Kidney tubule cell (primary cell): ENCODE results near the gene CLIC6.
"Not testable (repeated sequence)": the region's sequence is repeated elsewhere in the genome, so short reads cannot be mapped to it uniquely, and the experiment has no call there.

ENCODE experiments used
- DNase-seq: peaks from one replicate; pipeline ENCODE4 v3.0.0-alpha.2; 2018; ENCODE audit warnings: low spot score

CLIC6 gene

DNA sequence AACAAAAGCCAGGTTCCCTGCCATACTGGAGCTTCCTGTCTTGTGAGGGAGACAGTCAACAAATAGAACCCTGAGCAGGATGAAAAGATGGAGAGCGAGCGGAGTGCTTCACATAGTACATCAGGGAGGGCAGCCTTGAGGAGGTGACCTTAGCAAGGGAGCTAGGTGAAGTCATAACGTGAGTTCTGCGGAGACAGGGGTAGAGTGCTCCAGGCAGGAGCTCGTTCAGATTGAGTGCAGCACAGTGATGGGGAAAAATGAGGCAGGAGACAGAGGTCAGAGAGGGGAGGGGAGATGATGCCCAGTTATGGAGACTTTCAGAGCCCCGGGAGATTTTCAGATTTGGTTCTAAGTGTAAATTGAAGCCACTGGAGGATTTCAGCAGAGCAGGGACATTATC lies 15.3 kb upstream of the CLIC6 start:
- no peak for DNase-seq

DNA sequence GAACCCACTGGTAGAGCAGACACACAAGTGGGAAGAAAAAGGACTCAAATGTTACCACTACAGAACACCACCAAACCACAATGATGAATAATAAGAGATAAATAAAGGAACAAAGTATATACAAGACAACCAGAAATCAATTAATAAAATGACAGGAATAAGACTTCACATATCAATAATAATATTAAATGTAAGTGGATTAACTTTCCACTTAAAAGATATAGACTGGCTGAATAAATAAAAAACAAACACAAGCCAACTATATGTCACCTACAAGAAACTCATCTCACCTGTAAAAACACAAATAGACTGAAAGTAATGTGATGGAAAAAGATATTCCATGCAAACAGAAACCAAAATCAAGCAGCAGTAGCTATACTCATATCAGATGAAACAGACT lies 6.9 kb upstream of the CLIC6 start:
- DNase-seq = no peak

DNA sequence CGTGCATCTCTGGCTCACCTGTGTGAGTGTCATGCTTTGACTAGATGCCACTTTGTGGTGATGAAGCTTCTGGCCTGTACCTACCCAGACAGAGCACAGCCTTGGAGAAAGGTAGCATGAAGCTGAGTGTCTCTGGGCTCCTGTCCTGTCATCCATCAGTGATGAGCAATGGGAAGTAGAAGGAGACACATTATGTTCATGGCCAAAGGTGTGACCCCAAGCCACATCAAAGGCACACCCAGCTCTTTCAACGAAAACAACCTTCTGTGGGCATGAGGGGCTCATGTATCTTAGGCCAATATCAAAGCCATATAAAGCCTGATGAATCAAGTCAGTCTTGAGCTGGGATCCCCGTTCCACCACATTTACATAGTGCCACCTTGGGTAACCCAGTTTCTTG lies 1.0 kb upstream of the CLIC6 start:
- DNase-seq = no peak

DNA sequence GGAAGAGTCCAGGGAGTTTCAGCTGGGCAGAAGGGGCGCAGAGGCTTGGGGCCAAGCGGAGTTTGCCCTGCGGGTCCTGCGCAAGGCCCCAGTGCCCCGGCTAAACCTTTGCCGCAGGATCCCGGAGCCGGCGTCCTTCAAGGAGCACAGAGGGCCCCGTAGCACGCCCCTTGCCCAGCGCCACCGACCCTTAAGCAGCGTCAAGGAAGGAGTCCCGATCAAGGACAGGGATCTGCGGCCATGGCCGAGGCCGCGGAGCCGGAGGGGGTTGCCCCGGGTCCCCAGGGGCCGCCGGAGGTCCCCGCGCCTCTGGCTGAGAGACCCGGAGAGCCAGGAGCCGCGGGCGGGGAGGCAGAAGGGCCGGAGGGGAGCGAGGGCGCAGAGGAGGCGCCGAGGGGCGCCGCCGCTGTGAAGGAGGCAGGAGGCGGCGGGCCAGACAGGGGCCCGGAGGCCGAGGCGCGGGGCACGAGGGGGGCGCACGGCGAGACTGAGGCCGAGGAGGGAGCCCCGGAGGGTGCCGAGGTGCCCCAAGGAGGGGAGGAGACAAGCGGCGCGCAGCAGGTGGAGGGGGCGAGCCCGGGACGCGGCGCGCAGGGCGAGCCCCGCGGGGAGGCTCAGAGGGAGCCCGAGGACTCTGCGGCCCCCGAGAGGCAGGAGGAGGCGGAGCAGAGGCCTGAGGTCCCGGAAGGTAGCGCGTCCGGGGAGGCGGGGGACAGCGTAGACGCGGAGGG lies 520 bp downstream of the CLIC6 start:
- DNase-seq = peak; percentile 25

DNA sequence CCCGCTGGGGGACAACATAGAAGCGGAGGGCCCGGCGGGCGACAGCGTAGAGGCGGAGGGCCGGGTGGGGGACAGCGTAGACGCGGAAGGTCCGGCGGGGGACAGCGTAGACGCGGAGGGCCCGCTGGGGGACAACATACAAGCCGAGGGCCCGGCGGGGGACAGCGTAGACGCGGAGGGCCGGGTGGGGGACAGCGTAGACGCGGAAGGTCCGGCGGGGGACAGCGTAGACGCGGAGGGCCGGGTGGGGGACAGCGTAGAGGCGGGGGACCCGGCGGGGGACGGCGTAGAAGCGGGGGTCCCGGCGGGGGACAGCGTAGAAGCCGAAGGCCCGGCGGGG lies 1.1 kb downstream of the CLIC6 start:
- DNase-seq = not testable (repeated sequence)

DNA sequence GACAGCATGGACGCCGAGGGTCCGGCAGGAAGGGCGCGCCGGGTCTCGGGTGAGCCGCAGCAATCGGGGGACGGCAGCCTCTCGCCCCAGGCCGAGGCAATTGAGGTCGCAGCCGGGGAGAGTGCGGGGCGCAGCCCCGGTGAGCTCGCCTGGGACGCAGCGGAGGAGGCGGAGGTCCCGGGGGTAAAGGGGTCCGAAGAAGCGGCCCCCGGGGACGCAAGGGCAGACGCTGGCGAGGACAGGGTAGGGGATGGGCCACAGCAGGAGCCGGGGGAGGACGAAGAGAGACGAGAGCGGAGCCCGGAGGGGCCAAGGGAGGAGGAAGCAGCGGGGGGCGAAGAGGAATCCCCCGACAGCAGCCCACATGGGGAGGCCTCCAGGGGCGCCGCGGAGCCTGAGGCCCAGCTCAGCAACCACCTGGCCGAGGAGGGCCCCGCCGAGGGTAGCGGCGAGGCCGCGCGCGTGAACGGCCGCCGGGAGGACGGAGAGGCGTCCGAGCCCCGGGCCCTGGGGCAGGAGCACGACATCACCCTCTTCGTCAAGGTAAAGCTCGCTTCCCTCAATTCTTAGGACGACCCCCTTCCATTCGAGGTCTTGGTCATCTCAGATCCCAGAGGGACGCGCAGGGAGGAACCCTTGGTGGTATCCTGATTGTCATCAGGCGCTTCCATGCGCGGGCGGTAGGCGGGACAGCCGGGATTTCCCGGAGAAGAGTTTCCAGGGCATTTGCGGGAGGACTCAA lies 1.6 kb downstream of the CLIC6 start:
- peak; percentile 25 for DNase-seq

DNA sequence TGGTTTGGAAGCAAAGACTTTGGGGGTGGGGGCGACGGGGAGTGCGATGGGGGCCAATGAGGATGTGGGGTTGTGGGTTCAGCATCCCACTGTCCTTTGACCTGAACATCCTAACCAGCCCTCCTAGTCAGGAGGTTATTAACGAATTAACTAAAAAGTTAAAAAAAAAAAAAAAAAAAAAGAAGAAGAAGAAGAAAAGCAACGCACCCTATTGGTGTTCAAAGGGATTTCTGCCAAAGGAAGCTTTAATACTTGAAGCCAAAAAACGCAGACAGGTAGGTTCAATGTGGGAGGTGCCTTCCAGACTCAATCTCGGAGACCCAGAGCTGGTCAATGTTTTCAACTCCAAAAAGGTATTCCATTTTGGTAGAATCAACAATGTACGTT lies 2.2 kb downstream of the CLIC6 start:
- DNase-seq = peak; percentile 12

DNA sequence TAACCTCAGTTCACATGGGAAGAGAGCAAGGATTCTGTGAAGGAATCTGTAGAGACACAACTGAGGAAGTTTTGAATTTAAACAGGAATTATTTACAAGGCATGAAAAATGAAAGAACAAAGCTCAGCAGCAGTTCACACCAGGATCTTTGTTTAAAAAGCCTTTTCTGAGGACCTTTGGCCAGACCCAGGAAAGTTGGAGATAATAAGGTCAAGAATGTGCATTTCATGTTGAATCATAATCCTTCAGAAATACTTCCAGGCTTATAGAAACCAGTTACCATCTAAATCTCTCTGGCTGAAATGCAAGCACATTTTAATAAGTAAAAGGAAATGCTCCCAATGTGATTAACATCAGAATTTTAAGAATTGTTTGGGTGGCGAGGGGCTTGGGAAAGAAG lies 2.7 kb downstream of the CLIC6 start:
- DNase-seq = no peak

DNA sequence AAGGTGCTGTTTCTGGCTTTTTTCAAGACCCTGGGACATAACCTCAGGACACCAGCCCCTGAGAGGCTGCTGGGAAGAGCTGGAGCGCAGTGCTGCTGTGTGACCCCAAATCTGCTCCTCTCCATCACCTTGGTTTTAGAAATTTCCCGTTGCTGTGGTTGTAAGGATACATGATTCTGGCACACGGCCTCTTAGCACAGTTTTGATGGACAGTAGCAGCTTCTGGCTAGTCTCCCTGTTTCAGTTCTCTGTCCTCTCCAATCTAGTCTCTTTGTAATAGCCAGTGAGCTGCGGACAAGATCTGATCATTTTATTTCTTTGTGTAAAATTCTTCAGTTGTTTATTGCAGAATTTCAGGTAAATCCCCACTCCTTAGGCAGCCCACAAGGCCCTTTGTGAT lies 3.1 kb downstream of the CLIC6 start:
- no peak for DNase-seq

DNA sequence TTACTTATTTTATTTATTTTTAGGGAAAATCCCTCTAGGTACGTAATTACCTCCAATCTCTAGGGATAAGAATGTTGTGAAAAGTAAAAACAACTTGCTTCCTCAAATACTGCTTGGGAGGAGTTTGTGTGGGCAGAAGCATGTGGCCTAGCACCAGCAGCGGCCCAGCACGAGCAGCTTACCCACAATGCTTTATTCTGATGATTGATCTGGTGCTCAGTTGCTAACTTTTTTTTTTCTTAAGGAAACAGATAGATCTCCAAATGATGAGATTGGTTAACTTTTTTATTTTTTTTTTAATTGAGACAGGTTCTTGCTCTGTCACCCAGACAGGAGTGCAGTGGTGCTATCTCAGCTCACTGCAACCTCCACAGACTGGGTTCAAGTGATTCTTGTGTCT lies 4.2 kb downstream of the CLIC6 start:
- no peak for DNase-seq

DNA sequence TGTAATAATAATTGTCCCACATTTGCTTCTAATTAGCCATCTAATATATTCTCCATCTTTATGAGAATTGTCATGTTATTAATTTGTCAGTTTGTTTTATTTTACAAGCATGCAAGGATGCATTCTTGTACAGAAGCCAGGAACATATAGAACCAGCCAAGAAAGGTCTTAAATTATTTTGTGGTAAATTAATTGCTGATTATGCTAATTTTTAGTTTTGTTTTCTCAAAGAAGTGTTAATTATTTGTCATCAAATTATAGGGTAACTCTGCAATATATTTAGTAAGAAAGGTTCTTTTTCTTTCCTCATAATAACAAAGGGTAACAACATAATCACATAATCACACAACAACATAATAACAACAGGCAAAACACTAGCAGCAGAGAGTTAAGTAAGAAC lies 5.7 kb downstream of the CLIC6 start:
- no peak for DNase-seq

DNA sequence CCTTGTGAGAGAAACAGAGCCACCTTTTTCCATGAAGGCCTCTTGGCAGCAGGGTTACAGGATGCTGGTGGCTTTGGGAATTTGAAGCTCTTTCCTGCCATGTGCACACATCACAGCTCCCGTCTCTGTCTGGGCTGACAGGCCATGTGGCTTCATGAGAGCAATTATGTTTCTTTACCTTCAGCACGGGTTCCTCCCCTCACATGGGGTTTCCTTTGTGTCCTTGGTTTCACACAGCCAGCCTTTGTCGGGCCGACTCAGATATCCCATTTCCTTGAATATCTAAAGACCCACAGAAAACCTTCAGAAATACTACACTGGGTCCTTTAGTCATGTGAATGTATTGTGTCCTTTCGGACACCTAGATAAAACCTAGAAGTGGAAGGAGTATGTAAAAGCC lies 7.1 kb downstream of the CLIC6 start:
- DNase-seq = no peak

DNA sequence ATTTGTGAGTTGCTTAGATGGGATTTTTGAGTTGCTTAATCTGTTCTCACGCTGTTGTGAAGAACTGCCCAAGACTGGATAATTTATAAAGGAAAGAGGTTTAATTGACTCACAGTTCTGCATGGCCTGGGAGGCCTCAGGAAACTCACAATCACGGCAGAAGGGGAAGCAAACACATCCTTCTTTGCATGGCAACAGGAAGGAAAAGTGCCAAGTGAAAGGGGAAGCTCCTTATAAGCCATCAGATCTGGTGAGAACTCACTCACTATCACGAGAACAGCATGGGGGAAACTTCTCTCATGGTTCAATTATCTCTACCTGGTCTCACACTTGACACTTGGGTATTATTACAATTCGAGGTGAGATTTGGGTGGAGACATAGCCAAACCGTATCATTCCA lies 10.3 kb downstream of the CLIC6 start:
- DNase-seq = no peak

DNA sequence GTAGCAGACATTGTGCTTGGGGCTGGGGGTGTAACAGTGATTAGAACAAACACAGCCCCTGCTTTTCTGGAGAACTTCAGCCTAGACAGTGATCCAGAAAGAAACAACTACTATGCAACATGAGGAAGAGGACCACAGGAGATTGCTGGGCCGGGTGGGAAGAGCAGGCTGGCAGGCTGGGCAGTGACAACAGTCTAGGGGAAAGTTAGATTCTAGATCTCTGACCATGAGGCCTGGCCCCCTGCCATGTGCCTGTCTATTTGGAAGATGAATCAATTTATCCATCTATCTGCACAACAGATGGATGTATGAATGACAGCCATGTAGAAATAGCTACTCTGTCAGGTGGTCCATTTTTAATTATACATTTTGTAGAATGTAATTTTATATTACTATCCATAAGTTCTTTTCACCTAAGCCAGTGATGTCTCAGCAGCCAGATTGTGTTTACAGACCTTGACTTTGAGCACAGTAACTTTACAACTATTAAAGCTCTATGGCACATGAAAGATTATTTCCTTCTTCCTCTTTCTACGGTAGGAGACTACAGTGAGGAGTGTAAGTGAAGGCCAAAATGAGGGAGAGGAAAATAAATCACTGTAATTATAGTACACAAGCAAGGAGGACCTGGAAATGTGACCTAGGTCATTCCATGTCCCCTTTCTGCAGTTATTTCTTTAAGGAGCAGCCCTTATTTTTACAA lies 15.5 kb downstream of the CLIC6 start:
- no peak for DNase-seq

DNA sequence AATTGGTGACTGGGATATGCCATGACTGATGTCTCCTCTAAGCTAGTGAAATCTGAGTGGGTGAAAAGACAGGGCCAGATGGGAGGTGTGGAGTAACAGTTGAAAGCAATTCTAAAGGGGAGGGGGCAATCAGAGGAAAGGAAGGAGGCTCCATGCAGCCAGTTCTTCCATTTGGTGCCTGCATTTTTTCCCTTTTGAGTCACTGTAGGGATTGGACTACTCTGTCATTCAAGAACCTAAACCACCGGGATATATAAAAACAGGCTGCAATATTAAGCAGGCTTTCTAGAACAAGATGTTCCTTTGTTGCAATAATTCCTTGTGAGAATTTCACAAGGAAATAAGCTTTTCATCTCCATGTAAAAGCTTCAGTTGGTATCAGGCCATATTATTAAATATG lies 18.3 kb downstream of the CLIC6 start:
- DNase-seq = no peak

DNA sequence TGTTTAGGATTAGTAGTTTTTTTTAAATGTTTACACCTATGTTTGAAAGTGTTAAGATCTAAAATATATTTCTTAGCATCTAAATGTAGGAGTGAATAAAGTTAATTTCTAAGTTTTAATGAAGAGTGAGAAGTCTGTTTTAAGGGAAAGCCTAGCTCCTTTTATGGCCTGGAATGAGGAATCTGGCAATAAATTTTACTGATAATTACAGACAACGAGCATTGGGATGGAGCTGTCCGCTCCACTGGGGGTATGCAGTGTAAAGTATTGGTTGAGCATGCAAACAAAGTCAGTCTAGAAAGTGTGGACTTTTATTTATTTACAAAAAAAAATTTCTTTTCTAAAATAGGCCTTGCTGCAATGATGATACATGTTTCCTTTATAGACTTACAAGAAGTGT lies 19.0 kb downstream of the CLIC6 start:
- no peak for DNase-seq

DNA sequence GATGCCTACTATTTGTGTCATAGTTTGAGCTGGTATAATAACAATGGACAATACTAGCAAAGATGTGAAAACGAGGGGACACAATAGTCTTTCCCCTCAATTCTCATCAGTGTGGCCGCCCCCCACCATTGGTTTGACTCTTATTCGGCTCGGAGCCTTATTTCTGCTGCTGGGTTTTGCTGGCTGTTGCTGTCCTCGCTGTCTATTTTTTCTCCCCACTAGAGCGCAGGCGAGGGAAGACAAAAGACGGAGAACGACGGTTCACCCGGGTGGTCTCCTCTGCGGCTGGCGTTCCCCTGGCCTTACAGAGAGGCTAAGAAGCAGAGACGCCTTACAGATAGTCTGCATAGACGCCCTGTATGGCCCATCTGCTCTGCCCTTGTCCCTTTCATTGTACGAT lies 19.4 kb downstream of the CLIC6 start:
- no peak for DNase-seq

DNA sequence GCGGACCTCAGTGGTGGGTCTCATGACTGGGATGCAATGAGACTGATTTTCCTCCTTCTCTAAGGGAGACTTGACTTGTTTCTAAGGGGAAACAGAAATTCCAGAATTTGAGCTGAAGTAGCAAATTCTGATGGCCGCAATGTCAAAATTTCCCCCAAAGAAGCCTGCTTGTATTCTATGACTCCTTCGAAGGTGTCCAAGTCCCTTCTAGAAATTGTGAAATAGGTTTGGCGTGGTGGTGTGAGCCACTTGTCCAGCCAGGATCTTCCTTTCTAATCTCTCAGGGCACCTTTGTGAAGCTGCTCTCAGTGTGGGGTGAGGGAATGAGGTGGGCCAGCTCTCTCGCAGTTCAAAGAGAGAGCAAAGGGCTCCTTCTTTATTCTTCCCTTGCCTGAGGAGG lies 19.9 kb downstream of the CLIC6 start:
- DNase-seq = no peak

DNA sequence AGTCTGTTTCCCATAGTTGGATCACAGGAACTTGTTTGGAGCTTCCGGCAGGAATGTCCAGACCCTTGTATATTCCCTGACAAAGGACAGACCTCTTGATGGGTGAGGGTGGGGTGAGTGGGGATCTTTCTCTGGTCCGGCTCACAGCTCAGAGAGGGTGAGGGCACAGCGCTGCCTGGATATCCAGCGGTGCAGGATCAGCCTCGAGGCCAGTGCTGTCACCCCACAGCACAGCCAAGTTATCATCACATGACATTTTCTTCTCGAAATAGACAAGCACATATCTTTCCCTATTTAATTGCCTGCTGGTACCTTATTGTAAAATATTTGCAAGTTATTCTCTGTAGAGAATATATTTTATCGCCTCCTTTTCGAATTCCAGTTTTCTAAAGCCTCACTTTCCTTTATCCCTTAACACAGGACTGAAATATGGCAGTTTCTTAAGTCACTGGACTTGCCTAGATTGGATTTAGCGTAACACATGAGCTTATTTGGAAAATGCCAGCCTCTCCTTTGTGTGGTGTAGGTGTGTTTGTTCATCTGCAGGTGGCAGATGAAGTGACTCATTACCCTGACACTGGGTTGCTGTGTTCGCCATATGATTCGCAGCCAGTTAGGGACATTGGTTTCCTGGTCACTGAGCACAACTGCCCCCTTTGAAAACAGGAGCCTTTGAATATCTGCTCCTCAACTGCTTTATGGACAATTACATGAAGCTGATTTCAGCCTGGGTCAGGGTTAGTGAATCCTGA lies 21.4 kb downstream of the CLIC6 start:
- peak; percentile 76 for DNase-seq

DNA sequence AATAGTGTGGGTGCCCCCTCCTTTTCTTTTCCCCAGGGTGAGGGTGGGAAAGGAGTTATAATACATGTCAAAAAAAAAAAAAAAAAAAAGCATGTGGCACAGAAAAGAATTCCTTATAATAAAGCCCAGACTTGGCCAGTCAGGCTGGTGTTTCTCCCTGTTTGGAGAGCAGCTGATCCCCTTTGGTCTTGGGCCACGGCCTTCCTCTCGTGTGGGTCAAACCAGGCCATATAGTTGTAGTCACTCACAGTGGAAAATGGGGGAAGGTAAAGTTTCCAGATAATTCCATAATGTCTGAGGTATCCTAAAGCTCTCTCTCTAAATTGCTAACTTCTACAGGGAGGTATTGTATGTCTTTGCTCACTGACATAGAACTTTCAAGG lies 22.0 kb downstream of the CLIC6 start:
- no peak for DNase-seq

DNA sequence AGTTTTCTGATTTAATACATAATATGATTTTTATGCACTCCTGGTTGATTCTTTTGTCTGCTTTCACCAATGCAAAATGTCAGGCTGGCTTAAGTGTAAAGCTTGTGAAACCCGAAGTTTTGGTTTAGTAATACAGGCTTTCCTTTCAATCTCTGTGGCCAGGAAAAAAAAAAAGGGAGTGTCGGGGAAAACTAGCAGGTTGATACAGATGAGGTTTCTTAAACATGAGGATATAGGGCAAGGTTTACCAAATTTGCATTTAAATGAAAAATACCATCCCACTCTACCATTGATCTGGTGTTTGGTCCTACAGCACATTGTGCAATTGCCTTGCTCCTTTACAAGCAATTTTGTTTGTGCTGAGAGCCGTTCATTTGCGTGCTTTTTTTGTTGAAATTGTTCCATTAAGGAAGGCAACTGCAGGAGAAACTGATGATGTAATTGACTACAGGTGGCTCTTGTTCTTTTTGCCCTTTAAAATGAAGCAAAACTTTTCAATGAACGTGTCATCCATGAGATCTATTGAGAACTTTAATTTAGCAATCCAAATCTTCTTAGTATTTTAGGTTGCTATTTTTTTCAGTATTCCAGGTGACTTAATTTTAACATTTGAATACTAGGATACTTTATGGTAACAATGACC lies 22.7 kb downstream of the CLIC6 start:
- no peak for DNase-seq

DNA sequence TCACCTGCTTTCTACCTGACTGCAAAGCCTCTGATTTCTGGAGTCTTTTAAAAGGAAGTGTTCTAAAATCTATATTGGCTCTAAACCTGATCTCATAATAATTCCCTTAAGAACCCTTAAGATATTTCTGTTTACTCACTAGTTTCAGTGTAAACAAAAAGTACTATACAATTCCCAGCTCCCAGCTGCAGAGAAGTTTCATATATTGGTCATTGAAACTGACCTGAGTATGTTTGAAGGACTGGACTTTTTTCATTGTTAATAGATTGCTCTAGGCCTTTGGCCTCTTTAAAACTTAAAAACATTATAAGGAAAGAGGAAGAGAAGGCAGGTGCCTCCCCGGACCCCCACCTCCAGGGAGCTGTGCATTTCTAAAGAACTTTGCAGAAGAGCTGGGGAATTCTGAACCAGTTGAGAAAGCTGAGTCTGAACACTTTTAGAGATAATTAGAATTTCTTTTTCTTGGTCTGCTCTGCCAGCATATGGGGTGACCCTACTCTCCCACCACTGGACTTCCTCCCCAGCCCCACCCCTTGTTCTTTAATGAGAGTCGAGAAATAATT lies 23.7 kb downstream of the CLIC6 start:
- DNase-seq = no peak
